Measurements from ENCODE around the gene IGBP1. TPM values are rescaled to one million over a fixed set of nuclear protein-coding genes. Genes with fewer than 3 reads are reported as not detected.

Gene IGBP1
- total and polyA plus RNA-seq, 9 of the 15 experiments (the other 6 are each of a cell fraction or from before 2014, with no cell fraction given), result 36.6 to 91.5 (median 52.8) TPM

- TF ChIP-seq KHSRP (IDR thresholded peaks at IDR 0.05), result no peak
- TF ChIP-seq ZBTB9 (CRISPR knock-in tag; IDR thresholded peaks at IDR 0.05), result no peak
- TF ChIP-seq CBX2 (IDR thresholded peaks at IDR 0.05; ENCODE audit: insufficient read depth, low read length, poor library complexity, severe bottlenecking), result no peak
- no peak for TF ChIP-seq MBD2 (IDR thresholded peaks at IDR 0.05; ENCODE audit: borderline replicate concordance, low read depth)
- no peak for TF ChIP-seq CEBPG (CRISPR knock-in tag; IDR thresholded peaks at IDR 0.05)
- no peak for TF ChIP-seq CEBPG (tag; conservative IDR thresholded peaks at IDR 0.05 in 1 of 2, IDR thresholded peaks at IDR 0.05 in 1 of 2)
- no peak for TF ChIP-seq ZNF3 (CRISPR knock-in tag; IDR thresholded peaks at IDR 0.05)
- no peak for TF ChIP-seq SAP30 (IDR thresholded peaks at IDR 0.05; ENCODE audit: borderline replicate concordance, insufficient read depth, low read depth, low read length, poor library complexity, severe bottlenecking)
Observed at GRCh38 chrX:70190225-70190624, 57.0 kb downstream of the IGBP1 start (continued).

GRCh38 chrX:70196961-70197720 lies 63.9 kb downstream of the IGBP1 start:
- 2% methylated on average over 9 of the region's 12 CpGs for WGBS (ENCODE audit: insufficient coverage, low coverage, missing lambda C conversion rate)
- no peak overlapping the region for H3K27ac ChIP-seq (ENCODE audit: extremely low read depth, low read depth, low read length)
- no peaks in the 10 kb centered on the region for H4K20me1 ChIP-seq (replicated peaks; ENCODE audit: control insufficient read depth, insufficient read depth, low read length)
- no peaks in the 10 kb centered on the region for H3K79me2 ChIP-seq (ENCODE audit: control insufficient read depth, insufficient read depth, low read length)
- ChIA-PET POLR2A (interaction anchor here (0.8 kb wide), 1 partner anchor 60 kb away, joined by 3 read pairs; no protein-coding TSS in a partner anchor), CTCF (ENCODE audit: low intra/inter-chr PET ratio) (no interaction called here)
- peak overlapping the region; percentile 70 for H2AFZ ChIP-seq (ENCODE audit: low read depth, low read length)
- no peak overlapping the region for H3K9ac ChIP-seq (ENCODE audit: insufficient read depth in 1 of 2, low read depth in 2 of 2, low read length in 2 of 2)
- in situ Hi-C loops (cut with MboI), result no loop called here
- H3K4me1 ChIP-seq (replicated peaks in 1 of 2; ENCODE audit: control insufficient read depth in 2 of 2, insufficient read depth in 2 of 2, low read length in 2 of 2), result no peaks in the 10 kb centered on the region
- DNase-seq (ENCODE audit: extremely low read depth in 1 of 4, low spot score in 3 of 4), result peak; percentile 60 to 74 (median 71)
- H3K9me3 ChIP-seq (replicated peaks; ENCODE audit: control insufficient read depth, insufficient read depth, low read depth, low read length), result no peaks in the 10 kb centered on the region
- H3K27me3 ChIP-seq (ENCODE audit: control insufficient read depth in 2 of 2, insufficient read depth in 2 of 2, low read length in 2 of 2), result peaks cover 0 to 19% of the 10 kb centered on the region in 2 experiments; a peak in 2 of 5 replicates
- no peak overlapping the region; the same call in 1 of the 2 replicates for H3K4me2 ChIP-seq (ENCODE audit: insufficient read depth, low read length)
- intact Hi-C loops (cut with micrococcal nuclease), result loop anchor here (1.0 kb wide), 2 partner anchors 66 to 236 kb away; no protein-coding TSS in a partner anchor
- no peaks in the 10 kb centered on the region for H3K36me3 ChIP-seq (ENCODE audit: control insufficient read depth, insufficient read depth, low read length)
- FAIRE-seq, result peak; percentile 81
- H3K9me1 ChIP-seq (ENCODE audit: control insufficient read depth, insufficient read depth, low read length), result no peaks in the 10 kb centered on the region
- BruUV-seq (replicated peaks), result no TSS peak
- peak; percentile 96 for ATAC-seq
- no peak overlapping the region for H3K4me3 ChIP-seq
- 0 out of 2 replicates have a peak, but pooled peaks have one; percentile 15 for TF ChIP-seq JUND (IDR thresholded peaks at IDR 0.05; ENCODE audit: borderline replicate concordance, low read depth, low read length)
- no peak; the same call in 2 of the 3 replicates for TF ChIP-seq JUND (tag; IDR thresholded peaks at IDR 0.05; ENCODE audit: borderline replicate concordance, low read depth, low read length)
- peak; percentile 72 to 76 (median 74) for TF ChIP-seq CTCF (IDR thresholded peaks at IDR 0.05 in 2 of 3, conservative IDR thresholded peaks at IDR 0.05 in 1 of 3; ENCODE audit: insufficient read depth in 2 of 3, low read depth in 1 of 3, low read length in 3 of 3)
- no peak for TF ChIP-seq ZNF668 (CRISPR knock-in tag; IDR thresholded peaks at IDR 0.05)
- TF ChIP-seq ZBTB5 (IDR thresholded peaks at IDR 0.05), result no peak

Measured in K562 (cell line).